BLaER1 treated with 17β-estradiol and CSF1 and Interleukin-3, amounts not matched to agents 10 nM and 100 nM (cell line): ENCODE measurements around the gene PARVB.

Experiments used
- H3K27ac ChIP-seq, 11 experiments: shearing (Covaris generic); formaldehyde crosslinking; 2 replicates each; pipeline ENCODE4 v1.8.1; 2022
- H3K27me3 ChIP-seq, 11 experiments: shearing (Covaris generic); formaldehyde crosslinking; 2 replicates each; pipeline ENCODE4 v1.8.1; 2022
- H3K36me3 ChIP-seq, 11 experiments: shearing (Covaris generic); formaldehyde crosslinking; 2 replicates each; pipeline ENCODE4 v1.8.1; 2022
- H3K4me1 ChIP-seq, 10 experiments: shearing (Covaris generic); formaldehyde crosslinking; 2 replicates each; pipeline ENCODE4 v1.8.1; 2022
- H3K4me2 ChIP-seq, 11 experiments: shearing (Covaris generic); formaldehyde crosslinking; 2 replicates each; pipeline ENCODE4 v1.8.1; 2022
- H3K4me3 ChIP-seq, 10 experiments: shearing (Covaris generic); formaldehyde crosslinking; 2 replicates each; pipeline ENCODE4 v1.8.1; 2022
- H3K9ac ChIP-seq, 11 experiments: shearing (Covaris generic); formaldehyde crosslinking; 2 replicates each; pipeline ENCODE4 v1.8.1; 2022
- H3K9me3 ChIP-seq, 11 experiments: shearing (Covaris generic); formaldehyde crosslinking; replicated peaks in 1 of 11; 2 replicates each; pipeline ENCODE4 v1.8.1; 2022
- H4K20me1 ChIP-seq, 11 experiments: shearing (Covaris generic); formaldehyde crosslinking; 2 replicates each; pipeline ENCODE4 v1.8.1; 2022
- Cebpa-rat ChIP-seq, 11 experiments: shearing (Covaris generic); IDR thresholded peaks; 2 replicates each; pipeline ENCODE4 v1.8.1; 2022

The PARVB gene

DNA sequence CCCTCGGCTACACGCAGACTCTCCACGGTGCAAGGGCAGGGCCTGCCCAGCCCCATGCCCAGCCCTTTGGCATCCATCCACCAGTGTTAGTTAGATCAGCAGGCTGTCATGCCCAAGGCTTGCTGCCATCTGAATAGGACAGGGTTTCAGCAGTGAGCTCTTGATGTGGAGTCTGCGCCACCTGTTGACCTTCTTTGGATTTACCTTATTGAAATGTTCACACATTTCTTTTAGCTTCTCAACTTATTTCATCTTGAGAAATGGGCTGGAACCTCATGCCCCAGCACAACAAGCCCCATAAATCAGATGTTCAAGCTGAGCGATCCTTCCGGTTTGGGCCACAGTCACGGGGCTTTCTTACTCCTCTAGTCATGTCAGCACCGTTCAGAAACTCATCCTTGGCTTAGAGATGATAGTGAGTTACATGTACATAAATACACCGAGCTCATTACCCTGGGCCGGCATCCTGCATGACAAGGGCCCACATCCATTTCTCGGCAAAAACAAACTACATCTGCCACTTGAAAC is 61.7 kb downstream of the PARVB start:
- Histone ChIP-seq H3K4me2 (peak overlapping the region in 4 of 11 experiments; percentile 9 to 35 (median 20); a peak in 7 of 22 replicates), H3K9me3 (peaks cover 0 to 10% (median 7%) of the 10 kb centered on the region in 11 experiments; a peak in 10 of 22 replicates), H3K4me1 (peaks cover 4 to 30% (median 18%) of the 10 kb centered on the region in 10 experiments; a peak in 15 of 20 replicates), H3K27me3 (no peaks in the 10 kb centered on the region), H3K36me3 (peaks cover 0 to 35% (median 0%) of the 10 kb centered on the region in 11 experiments; a peak in 4 of 22 replicates), H4K20me1 (peaks cover 0 to 56% (median 3%) of the 10 kb centered on the region in 11 experiments; a peak in 7 of 22 replicates), H3K27ac (no peak overlapping the region), H3K9ac (peak overlapping the region in 6 of 11 experiments; percentile 6 to 51 (median 27); a peak in 4 of 22 replicates), H3K4me3 (no peak overlapping the region)
- TF ChIP-seq Cebpa-rat (IDR thresholded peaks at IDR 0.05) = no peak

DNA sequence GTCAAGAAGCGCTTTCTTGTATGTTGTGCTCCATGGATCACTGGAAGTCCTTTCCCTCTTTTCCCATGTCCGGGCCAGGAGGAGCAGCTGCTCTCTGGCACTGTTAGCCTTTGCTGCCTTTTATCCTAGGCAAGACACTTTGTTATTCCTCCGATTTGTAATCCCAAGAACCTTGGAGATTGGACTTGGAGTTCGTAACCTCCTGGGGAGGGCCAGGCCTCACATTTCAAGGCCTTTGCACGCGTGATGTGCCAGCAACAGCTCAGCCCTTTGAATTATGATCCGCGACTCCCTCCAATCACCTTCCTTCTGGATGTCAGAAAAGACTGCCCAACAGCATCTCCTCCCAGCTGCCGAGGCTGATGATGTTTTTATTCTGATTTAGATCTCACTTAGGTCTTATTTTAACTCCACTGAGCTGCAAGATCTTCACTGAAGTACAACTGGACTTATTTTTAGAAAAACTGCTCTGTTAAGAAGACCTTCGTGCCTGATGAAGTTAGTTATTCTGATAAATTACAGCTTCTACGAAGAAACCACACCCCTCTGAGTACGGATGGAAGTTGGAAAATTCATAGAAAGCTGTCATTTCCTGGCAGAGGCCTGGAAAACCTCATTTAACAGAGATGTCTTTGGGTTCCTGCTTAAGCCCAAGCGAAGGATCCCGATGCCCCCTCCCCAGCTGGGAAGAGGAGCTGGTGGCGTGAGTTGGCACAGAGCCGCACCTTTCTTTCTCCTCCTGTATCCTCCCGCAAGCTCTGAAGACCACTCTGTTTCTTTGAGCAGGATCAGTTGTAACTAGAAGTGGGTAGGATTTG is 62.4 kb downstream of the PARVB start:
- TF ChIP-seq Cebpa-rat (IDR thresholded peaks at IDR 0.05) = no peak
- Histone ChIP-seq H3K9ac (peak overlapping the region in 7 of 11 experiments; percentile 0 to 51 (median 24); a peak in 7 of 22 replicates), H3K27me3 (no peaks in the 10 kb centered on the region), H3K9me3 (peaks cover 0 to 10% (median 7%) of the 10 kb centered on the region in 11 experiments; a peak in 10 of 22 replicates), H4K20me1 (peaks cover 0 to 51% (median 0%) of the 10 kb centered on the region in 11 experiments; a peak in 6 of 22 replicates), H3K4me1 (peaks cover 3 to 26% (median 14%) of the 10 kb centered on the region in 10 experiments; a peak in 15 of 20 replicates), H3K27ac (no peak overlapping the region), H3K4me2 (peak overlapping the region in 4 of 11 experiments; percentile 9 to 35 (median 20); a peak in 7 of 22 replicates), H3K36me3 (peaks cover 0 to 35% (median 0%) of the 10 kb centered on the region in 11 experiments; a peak in 4 of 22 replicates), H3K4me3 (no peak overlapping the region)

DNA sequence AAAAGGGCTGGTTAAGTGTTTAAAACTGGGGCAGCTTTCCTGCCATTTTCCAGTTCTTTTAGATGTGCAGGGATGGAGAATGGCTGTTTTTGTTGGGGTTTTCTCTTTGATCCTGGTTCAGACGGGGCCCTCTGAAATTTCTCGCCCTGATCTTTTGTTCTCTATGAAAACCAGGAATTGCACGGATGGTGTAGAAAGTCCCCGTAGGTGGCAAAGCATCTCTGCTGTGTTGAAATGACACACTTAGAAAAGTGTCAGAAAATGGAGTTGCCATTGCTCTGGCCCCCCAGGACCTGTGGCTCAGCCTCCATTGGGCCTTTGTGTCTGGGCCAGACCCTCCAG is 63.0 kb downstream of the PARVB start:
- Histone ChIP-seq H3K36me3 (peaks cover 0 to 35% (median 0%) of the 10 kb centered on the region in 11 experiments; a peak in 4 of 22 replicates), H3K4me2 (no peak overlapping the region; a peak in 2 of 22 replicates), H3K27ac (no peak overlapping the region), H3K27me3 (no peaks in the 10 kb centered on the region), H3K4me1 (peaks cover 0 to 21% (median 10%) of the 10 kb centered on the region in 10 experiments; a peak in 9 of 20 replicates), H4K20me1 (peaks cover 0 to 49% (median 0%) of the 10 kb centered on the region in 11 experiments; a peak in 4 of 22 replicates), H3K9me3 (peaks cover 0 to 10% (median 7%) of the 10 kb centered on the region in 11 experiments; a peak in 10 of 22 replicates), H3K9ac (peak overlapping the region in 4 of 11 experiments; percentile 0 to 48 (median 26); a peak in 3 of 22 replicates), H3K4me3 (no peak overlapping the region)
- TF ChIP-seq Cebpa-rat (IDR thresholded peaks at IDR 0.05) = no peak

DNA sequence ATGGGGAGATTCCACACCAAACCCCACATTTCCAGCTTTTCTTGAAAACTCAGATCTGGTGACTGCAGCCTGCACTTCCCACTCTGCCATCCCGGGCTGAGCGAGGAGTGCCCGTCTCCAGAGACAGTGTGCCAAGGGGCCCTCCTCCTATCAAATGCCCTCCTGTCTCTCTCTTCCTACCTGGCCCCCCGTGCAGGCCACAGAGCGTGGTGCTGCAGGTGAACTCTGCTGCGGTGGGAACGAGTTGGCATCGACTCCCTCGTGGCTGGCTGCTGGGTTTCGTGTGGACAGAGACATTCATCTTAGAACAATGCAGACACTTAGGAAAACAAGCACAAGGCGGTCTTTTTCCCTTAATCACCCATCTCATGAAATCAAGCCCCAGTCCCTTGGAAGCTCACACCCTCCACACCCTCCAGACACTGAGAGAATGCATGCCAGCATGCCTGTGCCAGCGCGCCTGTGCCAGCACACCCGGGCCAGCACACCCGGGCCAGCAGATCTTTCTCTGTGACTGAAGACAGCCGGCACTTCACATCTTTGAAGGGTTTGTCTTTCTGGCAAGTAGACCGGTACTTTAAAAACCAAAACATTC is 65.0 kb downstream of the PARVB start:
- H4K20me1 ChIP-seq = peaks cover 0 to 51% (median 0%) of the 10 kb centered on the region in 11 experiments; a peak in 4 of 22 replicates

DNA sequence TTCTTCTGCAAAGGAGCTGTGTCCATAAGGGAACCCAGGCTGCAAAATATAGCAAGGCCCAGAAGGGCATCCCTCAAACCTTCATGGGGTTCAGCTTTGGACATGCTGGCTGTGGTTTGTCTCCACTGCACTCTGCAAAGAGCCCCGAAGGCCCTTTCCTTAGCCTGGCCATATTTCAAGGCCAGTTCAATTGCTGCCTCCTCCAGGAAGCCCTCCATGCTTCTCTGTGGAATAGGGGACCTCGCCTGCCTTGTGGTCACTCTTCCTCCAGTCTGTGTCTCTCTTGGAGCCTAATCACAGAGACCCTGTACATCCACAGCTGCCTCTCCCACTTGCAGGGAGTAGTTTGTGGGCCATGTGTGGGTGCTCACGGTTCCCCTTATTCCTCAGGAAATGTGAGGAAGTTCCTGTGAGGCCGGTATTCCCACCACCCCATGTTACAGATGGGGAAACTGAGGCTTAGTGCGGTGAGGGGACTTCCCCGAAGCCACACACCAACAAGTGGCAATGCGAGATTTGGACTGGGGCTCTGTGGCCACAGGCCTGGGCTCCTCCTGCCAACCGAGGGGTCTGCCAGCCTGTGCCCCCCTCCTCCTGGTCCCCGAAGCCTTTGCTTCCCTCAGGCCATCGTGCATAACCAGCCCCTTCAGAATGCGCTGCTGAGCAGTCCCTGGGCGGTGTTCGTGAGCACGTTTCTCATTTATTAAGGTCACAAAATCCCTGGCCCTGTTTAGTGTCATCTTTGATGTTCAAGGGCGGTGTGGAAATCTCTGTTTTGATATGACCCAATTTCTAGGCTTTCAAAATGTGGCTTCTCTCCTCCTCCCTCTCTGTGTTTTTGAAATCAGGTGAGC is 65.8 kb downstream of the PARVB start:
- Histone ChIP-seq H3K4me2 (no peak overlapping the region), H3K4me1 (peaks cover 0 to 20% (median 10%) of the 10 kb centered on the region in 10 experiments; a peak in 9 of 20 replicates), H3K36me3 (peaks cover 0 to 27% (median 0%) of the 10 kb centered on the region in 11 experiments; a peak in 4 of 22 replicates), H3K4me3 (no peak overlapping the region), H3K27ac (no peak overlapping the region), H3K9me3 (peaks cover 0 to 3% (median 0%) of the 10 kb centered on the region in 11 experiments; a peak in 5 of 22 replicates), H3K27me3 (no peaks in the 10 kb centered on the region), H4K20me1 (peaks cover 0 to 46% (median 0%) of the 10 kb centered on the region in 11 experiments; a peak in 4 of 22 replicates), H3K9ac (no peak overlapping the region)
- no peak for TF ChIP-seq Cebpa-rat (IDR thresholded peaks at IDR 0.05)

More for the DNA sequence above, 65.0 kb downstream of the PARVB start:
- Histone ChIP-seq H3K36me3 (peaks cover 0 to 26% (median 0%) of the 10 kb centered on the region in 11 experiments; a peak in 3 of 22 replicates), H3K4me3 (no peak overlapping the region), H3K9ac (no peak overlapping the region), H3K9me3 (peaks cover 0 to 10% (median 7%) of the 10 kb centered on the region in 11 experiments; a peak in 10 of 22 replicates), H3K27me3 (no peaks in the 10 kb centered on the region), H3K27ac (no peak overlapping the region), H3K4me2 (no peak overlapping the region), H3K4me1 (peaks cover 0 to 20% (median 10%) of the 10 kb centered on the region in 10 experiments; a peak in 9 of 20 replicates)
- TF ChIP-seq Cebpa-rat (IDR thresholded peaks at IDR 0.05) = no peak

DNA sequence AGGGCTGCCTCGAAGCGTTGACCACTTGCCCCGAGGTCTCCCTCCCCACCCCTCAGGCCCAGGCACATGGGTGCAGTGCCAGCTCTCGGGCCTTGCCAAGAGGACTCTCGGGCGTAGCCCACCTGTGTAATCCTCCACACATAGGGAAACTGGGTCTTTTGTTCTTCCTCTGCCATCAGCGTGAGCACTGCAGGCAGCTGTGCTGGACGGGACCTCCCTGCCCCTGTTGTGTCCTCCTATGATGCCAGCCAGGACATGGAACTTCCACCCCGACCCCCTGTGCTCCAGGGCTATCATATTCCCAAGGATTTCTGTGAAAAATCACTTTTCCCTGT is 66.4 kb downstream of the PARVB start:
- Histone ChIP-seq H3K36me3 (peaks cover 0 to 31% (median 0%) of the 10 kb centered on the region in 11 experiments; a peak in 4 of 22 replicates), H3K27me3 (no peaks in the 10 kb centered on the region), H3K4me3 (no peak overlapping the region), H3K9me3 (no peaks in the 10 kb centered on the region), H4K20me1 (peaks cover 0 to 46% (median 0%) of the 10 kb centered on the region in 11 experiments; a peak in 4 of 22 replicates), H3K27ac (no peak overlapping the region), H3K9ac (no peak overlapping the region), H3K4me2 (no peak overlapping the region), H3K4me1 (peaks cover 0 to 20% (median 10%) of the 10 kb centered on the region in 10 experiments; a peak in 9 of 20 replicates)
- TF ChIP-seq Cebpa-rat (IDR thresholded peaks at IDR 0.05) = no peak

DNA sequence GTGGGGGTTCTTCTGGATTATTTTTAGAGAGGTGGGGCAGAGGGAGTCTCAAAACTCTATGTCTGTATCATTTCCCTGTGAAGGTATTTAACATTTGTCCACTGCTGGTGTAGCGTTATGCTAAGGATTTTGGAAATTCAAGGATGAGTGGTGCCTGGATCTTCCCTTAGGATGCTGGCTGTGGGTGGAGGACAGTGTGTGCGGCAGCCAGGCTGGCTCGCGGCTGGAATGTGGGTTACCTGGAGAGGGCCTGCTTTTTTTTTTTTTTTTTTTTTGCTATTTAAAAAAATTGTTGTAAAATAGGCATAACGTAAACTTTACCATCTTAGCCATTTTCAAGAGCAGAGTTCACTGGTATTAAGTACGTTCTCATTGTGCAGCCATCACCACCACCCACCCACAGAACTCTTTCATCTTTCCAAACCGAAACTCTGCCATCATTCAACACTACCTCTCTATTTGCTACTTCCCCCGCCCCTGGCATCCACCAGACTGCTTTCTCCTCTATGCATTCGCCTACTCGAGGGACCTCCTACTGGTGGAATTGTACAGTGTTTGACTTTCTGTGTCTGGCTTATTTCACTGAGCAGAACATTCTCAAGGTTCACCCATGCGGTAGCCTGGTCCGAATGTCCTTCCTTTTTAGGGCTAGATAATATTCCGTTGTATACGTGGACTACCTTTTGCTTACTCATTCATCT is 67.1 kb downstream of the PARVB start:
- H3K4me1 ChIP-seq = peaks cover 0 to 15% (median 6%) of the 10 kb centered on the region in 10 experiments; a peak in 8 of 20 replicates
- peaks cover 0 to 37% (median 0%) of the 10 kb centered on the region in 11 experiments; a peak in 5 of 22 replicates for H3K36me3 ChIP-seq
- peaks cover 0 to 44% (median 0%) of the 10 kb centered on the region in 11 experiments; a peak in 4 of 22 replicates for H4K20me1 ChIP-seq
- no peak overlapping the region for H3K27ac ChIP-seq
- H3K27me3 ChIP-seq = no peaks in the 10 kb centered on the region
- H3K4me3 ChIP-seq = no peak overlapping the region
- no peaks in the 10 kb centered on the region for H3K9me3 ChIP-seq
- TF ChIP-seq Cebpa-rat (IDR thresholded peaks at IDR 0.05) = no peak
- no peak overlapping the region for H3K9ac ChIP-seq
- H3K4me2 ChIP-seq = peak overlapping the region in 1 of 11 experiments; percentile 16; a peak in 2 of 22 replicates
